K562 treated with DMSO at 1 percent for 4 hours (cell line): ENCODE results near the gene MALT1. TPM values are rescaled to one million over a fixed set of nuclear protein-coding genes. Genes with fewer than 3 reads are reported as not detected.

Experiments used
- total RNA-seq: library from RNA; unstranded; fragments of 300-600 nt; gene quantifications from 2 replicates; pipeline ENCODE4 v1.2.3, GENCODE V29; 2022; ENCODE audit not compliant: insufficient read depth

Gene MALT1, protein sequence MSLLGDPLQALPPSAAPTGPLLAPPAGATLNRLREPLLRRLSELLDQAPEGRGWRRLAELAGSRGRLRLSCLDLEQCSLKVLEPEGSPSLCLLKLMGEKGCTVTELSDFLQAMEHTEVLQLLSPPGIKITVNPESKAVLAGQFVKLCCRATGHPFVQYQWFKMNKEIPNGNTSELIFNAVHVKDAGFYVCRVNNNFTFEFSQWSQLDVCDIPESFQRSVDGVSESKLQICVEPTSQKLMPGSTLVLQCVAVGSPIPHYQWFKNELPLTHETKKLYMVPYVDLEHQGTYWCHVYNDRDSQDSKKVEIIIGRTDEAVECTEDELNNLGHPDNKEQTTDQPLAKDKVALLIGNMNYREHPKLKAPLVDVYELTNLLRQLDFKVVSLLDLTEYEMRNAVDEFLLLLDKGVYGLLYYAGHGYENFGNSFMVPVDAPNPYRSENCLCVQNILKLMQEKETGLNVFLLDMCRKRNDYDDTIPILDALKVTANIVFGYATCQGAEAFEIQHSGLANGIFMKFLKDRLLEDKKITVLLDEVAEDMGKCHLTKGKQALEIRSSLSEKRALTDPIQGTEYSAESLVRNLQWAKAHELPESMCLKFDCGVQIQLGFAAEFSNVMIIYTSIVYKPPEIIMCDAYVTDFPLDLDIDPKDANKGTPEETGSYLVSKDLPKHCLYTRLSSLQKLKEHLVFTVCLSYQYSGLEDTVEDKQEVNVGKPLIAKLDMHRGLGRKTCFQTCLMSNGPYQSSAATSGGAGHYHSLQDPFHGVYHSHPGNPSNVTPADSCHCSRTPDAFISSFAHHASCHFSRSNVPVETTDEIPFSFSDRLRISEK
- total RNA-seq: 0.12 and 0.25 TPM in 2 replicates

DNA sequence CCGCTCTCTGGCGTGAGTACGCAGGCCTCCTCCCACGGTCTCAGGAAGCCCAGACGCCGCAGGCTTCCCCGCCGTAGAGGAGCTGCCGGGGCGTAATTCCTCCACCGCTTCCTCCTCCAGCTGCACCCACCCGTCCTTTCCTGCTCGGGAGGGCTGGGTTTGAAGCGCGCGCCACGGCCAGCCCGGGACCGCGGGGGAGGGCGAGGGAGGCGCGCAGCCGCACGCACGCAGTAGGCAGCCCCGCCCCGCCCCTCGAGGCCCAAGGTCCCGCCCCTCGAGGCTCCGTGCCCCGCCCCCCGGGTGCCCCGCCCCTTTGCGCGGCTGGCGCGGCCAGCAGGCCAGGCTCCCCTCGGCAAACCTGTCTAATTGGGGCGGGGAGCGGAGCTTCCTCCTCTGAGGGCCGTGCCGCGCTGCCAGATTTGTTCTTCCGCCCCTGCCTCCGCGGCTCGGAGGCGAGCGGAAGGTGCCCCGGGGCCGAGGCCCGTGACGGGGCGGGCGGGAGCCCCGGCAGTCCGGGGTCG, at the start of gene MALT1:
TSS of gene MALT1 (plus strand) at position 355 of the 521 bp plus-strand sequence. CDS start 179 bp downstream, outside the sequence.

Other genes with a start within 250 kb of the MALT1 start
- gene ALPK2, start 42.4 kb upstream of the MALT1 start, total RNA-seq: not detected in 2 replicates
- not detected in 2 replicates for gene ZNF532, start 193.4 kb downstream of the MALT1 start, total RNA-seq